T-helper 2 cell (primary cell): ENCODE results near the gene SFI1.
"Not testable (repeated sequence)": the region's sequence is repeated elsewhere in the genome, so short reads cannot be mapped to it uniquely, and the experiment has no call there.

ENCODE experiments used
- DNase-seq, 5 experiments: peaks; one replicate each; pipeline versions ENCODE4 v3.0.0 to v3.0.0-alpha.2; 2012 to 2022

Gene SFI1

GRCh38 chr22:31550871-31551370 is 54.6 kb downstream of the SFI1 start:
- DNase-seq = peak in 1 of 5 experiments; percentile 36

GRCh38 chr22:31556627-31557203 is 60.4 kb downstream of the SFI1 start:
- peak in 1 of 5 experiments; percentile 48 for DNase-seq

DNA sequence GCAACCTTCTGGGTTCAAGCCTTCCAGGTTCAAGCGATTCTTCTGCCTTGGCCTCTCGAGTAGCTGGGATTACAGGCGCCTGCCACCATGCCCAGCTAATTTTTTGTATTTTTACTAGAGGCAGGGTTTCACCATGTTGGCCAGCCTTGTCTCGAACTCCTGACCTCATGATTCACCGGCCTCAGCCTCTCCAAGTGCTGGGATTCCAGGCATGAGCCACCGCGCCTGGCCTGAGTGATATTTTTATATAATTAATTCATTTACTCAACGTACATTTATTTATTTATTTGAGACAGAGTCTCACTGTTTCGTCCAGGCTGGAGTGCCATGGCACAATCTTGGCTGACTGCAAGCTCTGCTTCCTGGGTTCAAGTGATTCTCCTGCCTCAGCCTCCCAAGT is 62.2 kb downstream of the SFI1 start:
- DNase-seq = not testable (repeated sequence)

DNA sequence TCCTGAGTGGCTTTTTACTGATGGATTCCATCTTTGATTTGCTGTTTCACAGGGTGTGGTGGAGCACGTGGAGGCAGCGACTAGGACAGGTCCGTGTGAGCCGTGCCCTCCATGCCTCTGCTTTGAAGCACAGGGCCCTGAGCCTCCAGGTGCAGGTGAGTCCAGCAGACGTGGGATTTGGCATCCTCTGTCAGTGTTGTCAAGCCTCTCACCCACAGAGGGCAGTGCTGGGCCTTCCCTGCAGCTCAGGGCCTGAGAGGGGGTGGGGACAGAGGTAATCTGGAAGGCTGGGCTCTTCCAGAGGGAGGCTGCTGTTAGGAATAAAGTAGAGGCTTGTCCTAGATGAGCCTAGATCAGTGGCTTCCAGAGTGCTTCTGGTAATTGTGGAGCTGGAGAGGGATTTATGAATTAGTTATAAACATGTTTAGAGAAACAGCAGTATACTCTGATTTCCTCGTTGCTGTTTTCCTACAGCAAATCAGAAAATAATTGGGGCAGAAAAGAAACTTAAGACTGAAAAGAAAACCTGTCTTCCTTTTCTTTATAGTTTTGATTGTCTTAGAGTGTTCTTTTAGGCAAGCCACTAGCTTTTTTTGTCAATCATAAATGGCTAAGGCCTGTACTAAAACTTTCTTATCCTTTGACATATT is 65.0 kb downstream of the SFI1 start:
- peak in 3 of 5 experiments; percentile 13 to 62 (median 45) for DNase-seq

DNA sequence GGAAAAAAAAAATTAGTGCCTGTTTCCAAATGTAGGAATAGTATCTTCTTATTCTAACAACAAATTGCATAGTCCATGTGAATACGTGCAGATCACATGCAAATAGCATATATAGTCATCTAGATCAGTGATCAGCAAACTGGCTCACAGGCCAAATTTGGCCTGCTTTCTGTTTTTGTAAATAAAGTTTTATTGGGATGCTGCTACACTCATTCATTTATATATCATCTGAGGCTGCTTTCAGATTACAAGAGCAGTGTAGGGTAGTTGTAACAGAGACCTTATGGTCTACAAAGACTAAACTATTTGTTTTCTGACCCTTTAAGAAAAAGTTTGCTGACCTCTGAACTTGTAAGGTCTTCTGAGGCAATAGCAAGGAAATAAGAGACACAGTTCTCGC is 65.6 kb downstream of the SFI1 start:
- no peak for DNase-seq

GRCh38 chr22:31566484-31566883 is 70.1 kb downstream of the SFI1 start:
- no peak for DNase-seq

DNA sequence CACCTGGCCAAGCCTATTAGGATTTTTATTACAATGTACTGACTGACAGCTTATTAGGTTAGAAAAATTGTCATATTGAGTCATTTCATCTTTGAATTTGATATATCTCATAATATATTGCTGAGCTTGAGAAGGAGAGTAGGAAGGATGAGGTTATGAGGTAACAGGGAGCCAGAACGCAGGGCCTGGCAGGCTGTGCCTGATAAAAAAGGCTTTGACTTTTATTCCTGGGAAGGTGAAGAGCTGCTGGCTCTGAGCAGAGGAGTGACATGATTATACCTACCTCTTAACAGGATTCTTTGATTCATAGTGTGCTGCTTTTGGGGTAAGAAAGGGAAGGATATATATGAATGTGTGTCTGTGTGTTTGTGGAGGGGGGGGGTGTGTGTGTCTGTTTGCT is 70.9 kb downstream of the SFI1 start:
- no peak for DNase-seq

DNA sequence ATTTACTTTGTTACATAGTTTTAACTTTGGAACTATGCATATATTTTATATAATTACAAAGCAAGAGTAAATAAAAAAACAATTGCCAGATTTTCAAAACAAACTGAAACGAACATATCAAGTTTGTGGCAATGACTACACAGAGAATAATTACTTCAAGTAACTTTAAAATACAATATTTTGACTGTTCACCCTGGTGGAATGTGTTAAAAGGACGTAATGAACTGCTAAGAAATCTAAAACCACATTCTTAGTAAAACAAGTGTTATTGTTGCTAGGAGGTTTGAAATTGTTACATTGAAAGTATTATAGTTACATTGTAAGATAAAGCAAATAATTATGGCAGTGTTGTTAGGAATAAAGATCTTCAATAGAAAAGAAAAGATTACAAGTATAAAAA is 71.4 kb downstream of the SFI1 start:
- DNase-seq = no peak

- no peak for DNase-seq
These were observed 72.8 kb downstream of the SFI1 start for GRCh38 chr22:31569126-31569525.

GRCh38 chr22:31572939-31573338 is 76.6 kb downstream of the SFI1 start:
- DNase-seq = no peak

DNA sequence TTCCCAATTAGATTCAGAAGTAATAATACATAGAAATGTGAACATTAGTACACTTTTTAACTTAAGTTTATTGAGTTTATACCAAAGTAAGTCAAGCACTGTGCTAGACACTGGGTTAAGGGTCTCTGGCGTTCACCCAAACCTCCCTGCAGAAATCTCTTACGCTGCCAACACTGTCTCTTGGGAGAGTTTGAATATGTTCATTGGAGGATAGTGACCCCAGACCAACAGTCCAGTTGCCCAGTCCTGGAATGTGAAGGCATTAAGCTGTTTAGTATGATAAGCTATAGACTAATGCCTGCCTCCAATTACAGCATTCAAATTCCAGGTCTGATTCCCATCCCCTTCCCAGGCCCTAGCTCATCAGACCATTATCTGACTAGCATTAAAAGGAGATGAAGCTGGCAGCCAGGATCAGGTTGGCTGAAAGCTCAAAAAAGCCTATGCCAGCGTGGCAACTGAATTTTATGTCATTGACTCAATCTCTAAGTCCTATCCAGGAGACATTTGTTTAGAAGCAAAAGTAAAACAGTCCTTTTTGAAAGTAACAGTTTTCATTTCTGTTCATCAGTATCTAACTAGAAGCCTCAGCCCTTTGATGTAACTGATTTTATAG is 77.8 kb downstream of the SFI1 start:
- DNase-seq = no peak

GRCh38 chr22:31575190-31575589 is 78.9 kb downstream of the SFI1 start:
- DNase-seq = no peak

DNA sequence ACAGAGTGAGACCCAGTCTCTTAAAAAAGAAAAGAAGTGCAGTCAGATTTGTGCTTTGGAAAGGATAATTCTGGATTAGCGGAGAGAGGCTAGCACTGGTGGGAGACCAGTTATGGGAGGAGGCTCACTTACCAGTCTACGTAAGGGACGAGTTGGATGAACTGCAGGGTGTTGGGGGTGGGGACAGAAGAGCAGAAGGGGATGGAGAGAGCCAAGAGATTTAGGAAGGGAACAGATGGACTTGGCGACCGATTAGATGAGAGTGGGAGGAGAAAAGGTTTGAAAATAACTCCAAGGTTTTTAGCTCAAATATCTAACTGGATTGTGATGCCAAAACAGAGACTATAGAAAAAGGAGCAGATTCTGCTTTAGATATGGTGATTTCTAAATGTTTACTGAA is 81.4 kb downstream of the SFI1 start:
- no peak for DNase-seq

- no peak for DNase-seq
These were observed 81.8 kb downstream of the SFI1 start for GRCh38 chr22:31578171-31578570.

GRCh38 chr22:31579835-31580242 is 83.5 kb downstream of the SFI1 start:
- no peak for DNase-seq

- DNase-seq = no peak
These were observed 87.6 kb downstream of the SFI1 start for GRCh38 chr22:31583861-31584485.

DNA sequence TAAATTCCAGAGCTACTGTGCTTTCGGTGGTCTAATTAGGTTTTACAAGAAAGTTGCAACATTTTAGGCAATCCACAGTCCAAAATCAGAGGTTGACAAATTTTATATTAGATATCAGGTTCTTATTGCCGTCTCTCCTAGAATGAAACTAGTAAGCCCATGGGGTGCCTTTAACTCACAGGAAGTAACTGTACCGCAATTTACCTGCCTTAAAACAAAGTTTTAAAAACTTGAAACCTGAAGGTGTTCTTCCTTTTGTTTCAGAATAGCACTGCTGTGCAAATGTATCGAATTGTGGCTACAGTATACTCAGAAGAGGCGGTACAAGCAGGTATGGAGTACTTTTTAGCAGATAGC is 88.4 kb downstream of the SFI1 start:
- peak in 1 of 5 experiments; percentile 64 for DNase-seq

DNA sequence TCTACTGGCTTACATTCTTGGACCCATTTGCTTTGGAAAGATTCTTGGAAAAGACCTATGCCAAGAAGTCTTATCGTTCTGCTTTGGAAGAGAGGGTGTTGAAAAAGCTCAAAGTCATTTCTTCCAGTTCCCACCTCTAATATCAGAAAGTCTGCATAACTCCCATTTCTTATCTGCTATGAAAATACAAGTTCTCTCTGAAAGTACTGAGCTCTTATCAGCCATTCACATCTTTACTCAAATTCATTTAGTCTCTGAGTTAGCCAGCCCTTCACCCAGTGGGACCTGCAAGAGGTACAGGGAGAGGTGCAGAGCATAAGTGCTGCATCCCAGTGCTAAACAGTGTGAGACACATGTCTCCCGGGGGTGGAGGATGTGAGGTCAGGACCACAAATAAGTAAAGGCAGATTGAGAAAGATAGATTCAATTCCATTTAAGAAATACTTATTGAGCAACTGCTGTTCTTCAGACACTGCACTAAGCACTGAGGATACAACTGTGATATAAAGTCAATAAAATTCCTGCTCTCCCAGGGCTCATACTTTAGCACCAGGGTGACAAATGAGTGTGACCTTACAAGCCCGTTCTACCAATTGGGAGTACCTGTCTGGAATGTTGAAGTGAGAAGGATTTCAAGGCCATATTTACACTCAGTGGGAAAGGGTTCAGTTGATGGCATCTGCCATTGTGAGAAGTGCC is 89.0 kb downstream of the SFI1 start:
- peak in 2 of 5 experiments; percentile 8 to 89 for DNase-seq

GRCh38 chr22:31586137-31586920 is 90.0 kb downstream of the SFI1 start:
- DNase-seq = peak in 1 of 5 experiments; percentile 14

- no peak for DNase-seq
These were observed 92.8 kb downstream of the SFI1 start for GRCh38 chr22:31588970-31589675.

- not testable (repeated sequence) for DNase-seq
These were observed 93.8 kb downstream of the SFI1 start for GRCh38 chr22:31590161-31590560.

DNA sequence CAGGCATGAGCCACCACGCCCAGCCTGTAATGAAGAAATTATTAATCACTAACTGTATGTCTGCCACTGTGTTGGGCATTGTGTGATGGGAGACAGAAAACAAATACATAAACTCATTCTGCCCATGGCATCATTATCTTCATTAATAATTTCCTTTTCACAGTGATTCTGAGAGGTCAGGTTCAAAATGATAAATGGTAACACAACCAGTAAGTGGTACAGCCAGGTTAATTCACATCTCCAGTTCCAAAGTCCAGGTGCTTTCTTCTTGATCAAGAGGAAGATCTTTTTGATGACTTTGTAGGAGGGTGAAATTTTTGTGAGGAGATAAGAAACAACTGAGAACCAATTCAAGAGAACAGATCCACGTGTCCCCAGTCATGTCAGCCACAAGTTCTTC is 98.9 kb downstream of the SFI1 start:
- no peak for DNase-seq
